Effector memory CD8-positive, alpha-beta T cell (primary cell): ENCODE data around the gene WDR45B.

Source experiments
- ATAC-seq: fragments of 150-1000 bp; cut with Tn5 transposase; replicated peaks from 2 replicates; pipeline ENCODE4 v1.10.0; 2021; ENCODE audit warnings: mild to moderate bottlenecking, moderate library complexity
- DNase-seq, 3 experiments: peaks; one replicate each; pipeline ENCODE4 v3.0.0; 2021
- H3K27ac Mint-ChIP-seq, 2 donors: one replicate each; pipeline ENCODE4 v1.8.0; 2022; ENCODE audit warnings: mild to moderate bottlenecking in 2 of 2, mixed read lengths in 2 of 2, moderate library complexity in 2 of 2
- H3K27me3 Mint-ChIP-seq, 2 donors: one replicate each; pipeline ENCODE4 v1.8.0; 2022; ENCODE audit warnings: mixed read lengths in 2 of 2
- H3K36me3 Mint-ChIP-seq: one replicate; pipeline ENCODE4 v1.8.0; 2022; ENCODE audit warnings: mild to moderate bottlenecking, moderate library complexity, mixed read lengths; ENCODE audit not compliant: insufficient read depth
- H3K4me1 Mint-ChIP-seq, 2 donors: one replicate each; pipeline ENCODE4 v1.8.0; 2022; ENCODE audit warnings: low read depth in 2 of 2, mixed read lengths in 2 of 2
- H3K4me3 Mint-ChIP-seq, 2 donors: one replicate each; pipeline ENCODE4 v1.8.0; 2022; ENCODE audit warnings: mild to moderate bottlenecking in 2 of 2, mixed read lengths in 2 of 2, moderate library complexity in 2 of 2
- H3K9me3 Mint-ChIP-seq, 2 donors: one replicate each; pipeline ENCODE4 v1.8.0; 2022; ENCODE audit warnings: mixed read lengths in 2 of 2

WDR45B gene

GRCh38 chr17:82619211-82619610 is 29.0 kb downstream of the WDR45B start:
- H3K36me3 Mint-ChIP-seq, result peaks cover 90% of the 10 kb centered on the region
- H3K4me1 Mint-ChIP-seq, result no peaks in the 10 kb centered on the region
- no peaks in the 10 kb centered on the region for H3K9me3 Mint-ChIP-seq
- DNase-seq (no peak), ATAC-seq (no peak)
- no peak overlapping the region for H3K4me3 Mint-ChIP-seq
- no peaks in the 10 kb centered on the region for H3K27me3 Mint-ChIP-seq
- H3K27ac Mint-ChIP-seq, result no peak overlapping the region

- H3K4me1 Mint-ChIP-seq, result peaks cover 0 to 3% of the 10 kb centered on the region in 2 donors
- no peak overlapping the region for H3K4me3 Mint-ChIP-seq
- ATAC-seq, result no peak
- no peak for DNase-seq
- H3K27me3 Mint-ChIP-seq, result no peaks in the 10 kb centered on the region
- no peaks in the 10 kb centered on the region for H3K9me3 Mint-ChIP-seq
- no peak overlapping the region for H3K27ac Mint-ChIP-seq
- peaks cover 66% of the 10 kb centered on the region for H3K36me3 Mint-ChIP-seq
These were observed 32.1 kb downstream of the WDR45B start for GRCh38 chr17:82616021-82616711.

GRCh38 chr17:82615084-82616020 is 32.9 kb downstream of the WDR45B start:
- Mint-ChIP-seq H3K27ac (no peak overlapping the region), H3K27me3 (no peaks in the 10 kb centered on the region), H3K4me1 (peaks cover 0 to 3% of the 10 kb centered on the region in 2 donors), H3K4me3 (no peak overlapping the region), H3K9me3 (no peaks in the 10 kb centered on the region), H3K36me3 (peaks cover 61% of the 10 kb centered on the region)
- DNase-seq (no peak), ATAC-seq (no peak)

- Mint-ChIP-seq H3K27ac (no peak overlapping the region), H3K4me1 (peaks cover 0 to 3% of the 10 kb centered on the region in 2 donors), H3K27me3 (no peaks in the 10 kb centered on the region), H3K36me3 (peaks cover 56% of the 10 kb centered on the region), H3K4me3 (no peak overlapping the region), H3K9me3 (no peaks in the 10 kb centered on the region)
- DNase-seq (no peak), ATAC-seq (no peak)
These were observed 34.1 kb downstream of the WDR45B start for GRCh38 chr17:82614095-82614631.

- DNase-seq (no peak), ATAC-seq (no peak)
- Mint-ChIP-seq H3K9me3 (no peaks in the 10 kb centered on the region), H3K4me3 (no peak overlapping the region), H3K4me1 (peaks cover 0 to 3% of the 10 kb centered on the region in 2 donors), H3K36me3 (peaks cover 54% of the 10 kb centered on the region), H3K27ac (peak overlapping the region in 1 of 2 donors; percentile 49), H3K27me3 (no peaks in the 10 kb centered on the region)
These were observed 34.8 kb downstream of the WDR45B start for GRCh38 chr17:82613283-82614094.

- Mint-ChIP-seq H3K36me3 (peaks cover 44% of the 10 kb centered on the region), H3K9me3 (no peaks in the 10 kb centered on the region), H3K27me3 (no peaks in the 10 kb centered on the region), H3K4me3 (no peak overlapping the region), H3K27ac (peak overlapping the region; percentile 31 to 60), H3K4me1 (peaks cover 0 to 3% of the 10 kb centered on the region in 2 donors)
- DNase-seq, result no peak
- ATAC-seq, result no peak
These were observed 36.8 kb downstream of the WDR45B start for GRCh38 chr17:82611140-82612058.

GRCh38 chr17:82609655-82610054 is 38.6 kb downstream of the WDR45B start:
- H3K27me3 Mint-ChIP-seq, result no peaks in the 10 kb centered on the region
- H3K4me3 Mint-ChIP-seq, result no peak overlapping the region
- H3K27ac Mint-ChIP-seq, result peak overlapping the region in 1 of 2 donors; percentile 28
- DNase-seq (no peak), ATAC-seq (no peak)
- no peaks in the 10 kb centered on the region for H3K9me3 Mint-ChIP-seq
- H3K4me1 Mint-ChIP-seq, result peaks cover 0 to 3% of the 10 kb centered on the region in 2 donors
- peaks cover 42% of the 10 kb centered on the region for H3K36me3 Mint-ChIP-seq

GRCh38 chr17:82608816-82609215 is 39.4 kb downstream of the WDR45B start:
- peaks cover 3 to 5% of the 10 kb centered on the region in 2 donors for H3K4me1 Mint-ChIP-seq
- ATAC-seq, result no peak
- no peaks in the 10 kb centered on the region for H3K27me3 Mint-ChIP-seq
- DNase-seq, result no peak
- no peaks in the 10 kb centered on the region for H3K9me3 Mint-ChIP-seq
- peaks cover 48% of the 10 kb centered on the region for H3K36me3 Mint-ChIP-seq
- H3K4me3 Mint-ChIP-seq, result no peak overlapping the region
- H3K27ac Mint-ChIP-seq, result peak overlapping the region in 1 of 2 donors; percentile 17

- ATAC-seq (no peak), DNase-seq (no peak)
- Mint-ChIP-seq H3K9me3 (no peaks in the 10 kb centered on the region), H3K27me3 (no peaks in the 10 kb centered on the region), H3K4me3 (no peak overlapping the region), H3K36me3 (peaks cover 62% of the 10 kb centered on the region), H3K27ac (peak overlapping the region in 1 of 2 donors; percentile 38), H3K4me1 (peaks cover 3 to 7% of the 10 kb centered on the region in 2 donors)
These were observed 42.2 kb downstream of the WDR45B start for GRCh38 chr17:82605939-82606600.

GRCh38 chr17:82604532-82604931 is 43.7 kb downstream of the WDR45B start:
- peak overlapping the region; percentile 29 to 56 for H3K27ac Mint-ChIP-seq
- H3K4me3 Mint-ChIP-seq, result no peak overlapping the region
- ATAC-seq (no peak), DNase-seq (no peak)
- H3K36me3 Mint-ChIP-seq, result peaks cover 61% of the 10 kb centered on the region
- H3K4me1 Mint-ChIP-seq, result peaks cover 3 to 7% of the 10 kb centered on the region in 2 donors
- no peaks in the 10 kb centered on the region for H3K9me3 Mint-ChIP-seq
- H3K27me3 Mint-ChIP-seq, result no peaks in the 10 kb centered on the region

- H3K27ac Mint-ChIP-seq, result peak overlapping the region; percentile 29 to 56
- peaks cover 63% of the 10 kb centered on the region for H3K36me3 Mint-ChIP-seq
- DNase-seq, result no peak
- ATAC-seq, result peak; percentile 94
- no peak overlapping the region for H3K4me3 Mint-ChIP-seq
- H3K4me1 Mint-ChIP-seq, result peaks cover 3 to 7% of the 10 kb centered on the region in 2 donors
- no peaks in the 10 kb centered on the region for H3K9me3 Mint-ChIP-seq
- H3K27me3 Mint-ChIP-seq, result no peaks in the 10 kb centered on the region
These were observed 44.2 kb downstream of the WDR45B start for GRCh38 chr17:82603981-82604448.
